Neural progenitor cell (in vitro differentiated cells): ENCODE results near the gene CAD. TPM values are rescaled to one million over a fixed set of nuclear protein-coding genes. Genes with fewer than 3 reads are reported as not detected.

ENCODE experiments used
- DNase-seq: peaks from one replicate; pipeline ENCODE4 v3.0.0-alpha.2; 2016; ENCODE audit warnings: low spot score
- H2AFZ ChIP-seq: fragments of 200-600 bp; sonication (generic); replicated peaks from 2 replicates; pipeline ENCODE4 v1.6.1; 2016; ENCODE audit warnings: antibody characterized with exemption
- H3F3A ChIP-seq: fragments of 200-600 bp; sonication (generic); 2 replicates; pipeline ENCODE4 v1.6.1; 2016; ENCODE audit warnings: antibody characterized with exemption, low read depth
- H3K27ac ChIP-seq: fragments of 200-600 bp; sonication (generic); 2 replicates; pipeline ENCODE4 v1.5.1; 2016; ENCODE audit warnings: mild to moderate bottlenecking
- H3K27me3 ChIP-seq: fragments of 200-600 bp; sonication (generic); 2 replicates; pipeline ENCODE4 v1.6.1; 2016; ENCODE audit warnings: mild to moderate bottlenecking, moderate library complexity
- H3K36me3 ChIP-seq: fragments of 200-600 bp; sonication (generic); 2 replicates; pipeline ENCODE4 v1.5.1; 2016
- H3K4me1 ChIP-seq: fragments of 200-600 bp; sonication (generic); 2 replicates; pipeline ENCODE4 v1.6.1; 2016; ENCODE audit warnings: mixed run types
- H3K4me2 ChIP-seq: fragments of 200-600 bp; sonication (generic); 2 replicates; pipeline ENCODE4 v1.6.1; 2016
- H3K4me3 ChIP-seq: fragments of 200-600 bp; sonication (generic); 2 replicates; pipeline ENCODE4 v1.5.1; 2016
- H3K79me2 ChIP-seq: fragments of 200-600 bp; sonication (generic); 2 replicates; pipeline ENCODE4 v1.6.1; 2016; ENCODE audit warnings: low read depth
- H3K9ac ChIP-seq: fragments of 200-600 bp; sonication (generic); 2 replicates; pipeline ENCODE4 v1.6.1; 2016
- H3K9me3 ChIP-seq: fragments of 200-600 bp; sonication (generic); 2 replicates; pipeline ENCODE4 v1.5.1; 2016; ENCODE audit warnings: low read depth
- H4K20me1 ChIP-seq: fragments of 200-600 bp; sonication (generic); 2 replicates; pipeline ENCODE4 v1.6.1; 2016; ENCODE audit warnings: low read depth
- H3K27ac Mint-ChIP-seq: 3 replicates; pipeline ENCODE4 v1.8.0; 2021; ENCODE audit warnings: mixed read lengths
- H3K27me3 Mint-ChIP-seq: 2 replicates; pipeline ENCODE4 v1.8.0; 2022; ENCODE audit warnings: low read depth, mild to moderate bottlenecking, inconsistent platforms, moderate library complexity, mixed read lengths; ENCODE audit not compliant: insufficient read depth
- H3K36me3 Mint-ChIP-seq: 3 replicates; pipeline ENCODE4 v1.8.0; 2021; ENCODE audit warnings: mixed read lengths
- H3K4me1 Mint-ChIP-seq: 3 replicates; pipeline ENCODE4 v1.8.0; 2021; ENCODE audit warnings: mixed read lengths
- H3K4me3 Mint-ChIP-seq: 3 replicates; pipeline ENCODE4 v1.8.0; 2021; ENCODE audit warnings: mild to moderate bottlenecking, moderate library complexity, mixed read lengths
- H3K9me3 Mint-ChIP-seq: 3 replicates; pipeline ENCODE4 v1.8.0; 2020; ENCODE audit warnings: mixed read lengths
- CTCF ChIP-seq: fragments of 200-600 bp; sonication (generic); IDR thresholded peaks from 2 replicates; pipeline ENCODE4 v1.5.1; 2017; ENCODE audit warnings: antibody characterized with exemption, mild to moderate bottlenecking
- EZH2 ChIP-seq: fragments of 200-600 bp; sonication (generic); IDR thresholded peaks from 2 replicates; pipeline ENCODE4 v1.6.1; 2017; ENCODE audit warnings: antibody characterized with exemption, mild to moderate bottlenecking, moderate library complexity
- EZH2phosphoT487 ChIP-seq: fragments of 200-600 bp; sonication (generic); IDR thresholded peaks from 2 replicates; pipeline ENCODE4 v1.6.1; 2017; ENCODE audit warnings: antibody characterized with exemption
- total RNA-seq: library from RNA; depleted of rRNA; stranded (reverse); fragments of >200 nt; gene quantifications from 2 replicates; pipeline ENCODE4 v1.2.3, GENCODE V29; 2015; ENCODE audit warnings: low replicate concordance

Gene CAD
- total RNA-seq, 1 donor from 2014 or later, result 26.5 TPM

- Histone ChIP-seq H2AFZ (no peak overlapping the region), H4K20me1 (no peaks in the 10 kb centered on the region), H3F3A (no peaks in the 10 kb centered on the region), H3K9me3 (no peaks in the 10 kb centered on the region), H3K36me3 (no peaks in the 10 kb centered on the region), H3K9ac (no peak overlapping the region), H3K27ac (no peak overlapping the region), H3K79me2 (no peaks in the 10 kb centered on the region), H3K4me3 (no peak overlapping the region), H3K4me1 (no peaks in the 10 kb centered on the region), H3K27me3 (no peaks in the 10 kb centered on the region), H3K4me2 (no peak overlapping the region)
- Mint-ChIP-seq H3K9me3 (no peaks in the 10 kb centered on the region), H3K4me3 (no peak overlapping the region), H3K4me1 (peaks cover 3% of the 10 kb centered on the region), H3K27ac (no peak overlapping the region), H3K36me3 (no peaks in the 10 kb centered on the region), H3K27me3 (no peaks in the 10 kb centered on the region)
- TF ChIP-seq EZH2, result no peak
- no peak for TF ChIP-seq EZH2phosphoT487
- TF ChIP-seq CTCF, result no peak
- no peak for DNase-seq
These were observed 33.1 kb upstream of the CAD start for GRCh38 chr2:27184115-27184514.

- Mint-ChIP-seq H3K9me3 (no peaks in the 10 kb centered on the region), H3K4me3 (no peak overlapping the region), H3K36me3 (no peaks in the 10 kb centered on the region), H3K4me1 (no peaks in the 10 kb centered on the region), H3K27me3 (no peaks in the 10 kb centered on the region), H3K27ac (no peak overlapping the region)
- Histone ChIP-seq H3K9ac (no peak overlapping the region), H3K27ac (no peak overlapping the region), H3K79me2 (no peaks in the 10 kb centered on the region), H2AFZ (peak overlapping the region; percentile 60), H3K4me1 (no peaks in the 10 kb centered on the region), H3F3A (no peaks in the 10 kb centered on the region), H3K36me3 (no peaks in the 10 kb centered on the region), H3K9me3 (no peaks in the 10 kb centered on the region), H3K4me2 (no peak overlapping the region), H3K27me3 (no peaks in the 10 kb centered on the region), H3K4me3 (no peak overlapping the region), H4K20me1 (no peaks in the 10 kb centered on the region)
- TF ChIP-seq EZH2 (no peak), CTCF (no peak), EZH2phosphoT487 (no peak)
- no peak for DNase-seq
These were observed 31.7 kb upstream of the CAD start for GRCh38 chr2:27185331-27186026.

GRCh38 chr2:27186613-27187345 lies 30.4 kb upstream of the CAD start:
- H3K4me1 ChIP-seq, result no peaks in the 10 kb centered on the region
- H3K27me3 ChIP-seq, result no peaks in the 10 kb centered on the region
- H3F3A ChIP-seq, result no peaks in the 10 kb centered on the region
- H4K20me1 ChIP-seq, result no peaks in the 10 kb centered on the region
- no peak overlapping the region for H3K9ac ChIP-seq
- DNase-seq, result no peak
- TF ChIP-seq CTCF, result no peak
- TF ChIP-seq EZH2, result no peak
- TF ChIP-seq EZH2phosphoT487, result no peak
- Mint-ChIP-seq H3K36me3 (no peaks in the 10 kb centered on the region), H3K4me1 (no peaks in the 10 kb centered on the region), H3K27me3 (no peaks in the 10 kb centered on the region), H3K4me3 (no peak overlapping the region), H3K9me3 (no peaks in the 10 kb centered on the region), H3K27ac (no peak overlapping the region)
- H3K9me3 ChIP-seq, result no peaks in the 10 kb centered on the region
- H3K79me2 ChIP-seq, result no peaks in the 10 kb centered on the region
- no peak overlapping the region for H2AFZ ChIP-seq
- no peaks in the 10 kb centered on the region for H3K36me3 ChIP-seq
- H3K27ac ChIP-seq, result no peak overlapping the region
- no peak overlapping the region for H3K4me2 ChIP-seq
- H3K4me3 ChIP-seq, result no peak overlapping the region
